ENCODE results near the gene TRIM8.

Gene TRIM8

GRCh38 chr10:102644066-102644645 is at the start of gene TRIM8:
TRIM8 (plus strand) TSS chr10:102644479; CDS start chr10:102644618, 139 bp downstream.
- in situ Hi-C loops (cut with MboI; ENCODE audit: low sequenced_read_pairs) = no loop called here

- in situ Hi-C loops (cut with MboI; ENCODE audit: low sequenced_read_pairs) = no loop called here
Observed at GRCh38 chr10:102595293-102595692, 49.0 kb upstream of the TRIM8 start.

- in situ Hi-C loops (cut with MboI; ENCODE audit: low sequenced_read_pairs) = no loop called here
Observed at GRCh38 chr10:102595897-102596296, 48.4 kb upstream of the TRIM8 start.

- in situ Hi-C loops (cut with MboI; ENCODE audit: low sequenced_read_pairs) = no loop called here
Observed at GRCh38 chr10:102596506-102596971, 47.7 kb upstream of the TRIM8 start.

- in situ Hi-C loops (cut with MboI; ENCODE audit: low sequenced_read_pairs) = no loop called here
Observed at GRCh38 chr10:102597131-102597991, 46.9 kb upstream of the TRIM8 start.

GRCh38 chr10:102598243-102598642 is 46.0 kb upstream of the TRIM8 start:
- in situ Hi-C loops (cut with MboI; ENCODE audit: low sequenced_read_pairs) = no loop called here

- in situ Hi-C loops (cut with MboI; ENCODE audit: low sequenced_read_pairs) = no loop called here
Observed at GRCh38 chr10:102599565-102600327, 44.5 kb upstream of the TRIM8 start.

- in situ Hi-C loops (cut with MboI; ENCODE audit: low sequenced_read_pairs) = no loop called here
Observed at GRCh38 chr10:102600816-102601215, 43.5 kb upstream of the TRIM8 start.

GRCh38 chr10:102601639-102602038 is 42.6 kb upstream of the TRIM8 start:
- in situ Hi-C loops (cut with MboI; ENCODE audit: low sequenced_read_pairs) = no loop called here

- in situ Hi-C loops (cut with MboI; ENCODE audit: low sequenced_read_pairs) = no loop called here
Observed at GRCh38 chr10:102602272-102603045, 41.8 kb upstream of the TRIM8 start.

- in situ Hi-C loops (cut with MboI; ENCODE audit: low sequenced_read_pairs) = no loop called here
Observed at GRCh38 chr10:102603946-102604345, 40.3 kb upstream of the TRIM8 start.

GRCh38 chr10:102604439-102604841 is 39.8 kb upstream of the TRIM8 start:
- in situ Hi-C loops (cut with MboI; ENCODE audit: low sequenced_read_pairs) = no loop called here

- in situ Hi-C loops (cut with MboI; ENCODE audit: low sequenced_read_pairs) = no loop called here
Observed at GRCh38 chr10:102605712-102606111, 38.6 kb upstream of the TRIM8 start.

- in situ Hi-C loops (cut with MboI; ENCODE audit: low sequenced_read_pairs) = no loop called here
Observed at GRCh38 chr10:102608487-102608886, 35.8 kb upstream of the TRIM8 start.

- in situ Hi-C loops (cut with MboI; ENCODE audit: low sequenced_read_pairs) = no loop called here
Observed at GRCh38 chr10:102610441-102610887, 33.8 kb upstream of the TRIM8 start.

- in situ Hi-C loops (cut with MboI; ENCODE audit: low sequenced_read_pairs) = no loop called here
Observed at GRCh38 chr10:102611514-102612087, 32.7 kb upstream of the TRIM8 start.

- in situ Hi-C loops (cut with MboI; ENCODE audit: low sequenced_read_pairs) = no loop called here
Observed at GRCh38 chr10:102612964-102613275, 31.4 kb upstream of the TRIM8 start.

GRCh38 chr10:102613286-102613685 is 31.0 kb upstream of the TRIM8 start:
- in situ Hi-C loops (cut with MboI; ENCODE audit: low sequenced_read_pairs) = no loop called here

- in situ Hi-C loops (cut with MboI; ENCODE audit: low sequenced_read_pairs) = no loop called here
Observed at GRCh38 chr10:102613785-102614184, 30.5 kb upstream of the TRIM8 start.

- in situ Hi-C loops (cut with MboI; ENCODE audit: low sequenced_read_pairs) = no loop called here
Observed at GRCh38 chr10:102614888-102615287, 29.4 kb upstream of the TRIM8 start.
